Colonic mucosa (tissue), 4 donors: Measurements from ENCODE around the gene CAMK1D. TPM values are rescaled to one million over a fixed set of nuclear protein-coding genes. Genes with fewer than 3 reads are reported as not detected.

Experiments
- DNase-seq: peaks from one replicate; pipeline ENCODE4 v3.0.0-alpha.2; 2020
- H3K27ac ChIP-seq: fragments of 200-600 bp; one replicate; pipeline ENCODE4 v1.8.0; 2021
- H3K27me3 ChIP-seq: fragments of 200-600 bp; one replicate; pipeline ENCODE4 v1.8.0; 2021
- H3K36me3 ChIP-seq: fragments of 200-600 bp; one replicate; pipeline ENCODE4 v1.8.0; 2021
- H3K4me1 ChIP-seq: fragments of 200-600 bp; one replicate; pipeline ENCODE4 v1.8.0; 2021; ENCODE audit warnings: mild to moderate bottlenecking
- H3K4me3 ChIP-seq: fragments of 200-600 bp; one replicate; pipeline ENCODE4 v1.8.0; 2021
- H3K9ac ChIP-seq, 2 donors: one replicate each; pipeline ENCODE4 v1.7.0; 2013; ENCODE audit warnings: control low read depth in 2 of 2, low read depth in 2 of 2, low read length in 2 of 2
- H3K9me3 ChIP-seq: fragments of 200-600 bp; one replicate; pipeline ENCODE4 v1.8.0; 2021
- intact Hi-C: fragments of 100-400 bp; cut with DNase I; formaldehyde crosslinking; loops from one replicate; pipeline ENCODE4 v1.14.1; 2022
- total RNA-seq, 2 donors: library from RNA; stranded (reverse); fragmentation: NEBNext Ultra II Directional in 1 of 2; extraction: Animal tissue kit (Norgen Biotek cat#: 25700) in 1 of 2; gene quantifications; one replicate each; pipeline ENCODE4 v1.2.1, GENCODE V29; 2021
- TF ChIP-seq, protein P1 (sequence below): fragments of 200-600 bp; IDR thresholded peaks from one replicate; pipeline ENCODE4 v1.8.0; 2022; ENCODE audit warnings: antibody characterized with exemption, mild to moderate bottlenecking
- donor health status: healthy.
- donor health status: DM: no; HTN: no; CAD: no.
- donor health status: DM: no; HTN: no; CAD: no.

CAMK1D gene
- total RNA-seq, 2 donors from 2014 or later: 21.3 to 29.7 TPM

DNA sequence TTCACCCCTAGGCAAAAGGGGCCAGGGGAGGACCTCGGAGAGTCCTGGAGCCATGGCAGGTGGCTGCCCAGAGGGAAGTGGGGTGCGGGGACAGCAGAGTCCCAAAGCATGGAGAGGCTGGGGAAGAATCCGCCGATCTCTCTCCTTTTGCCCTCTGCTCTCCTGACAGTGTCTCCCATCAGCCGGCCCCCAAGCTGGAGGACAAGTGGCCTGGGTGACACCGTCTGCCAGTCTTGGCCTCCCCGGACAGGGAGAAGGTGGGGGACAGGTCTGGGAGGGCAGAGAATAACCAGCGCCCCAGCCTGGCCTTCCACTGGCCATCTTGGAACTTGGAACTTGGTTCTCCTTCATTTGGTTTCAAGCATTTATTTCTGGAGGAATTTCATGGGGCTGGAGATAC lies 77.9 kb downstream of the CAMK1D start:
- Histone ChIP-seq H3K4me3 (no peak overlapping the region), H3K4me1 (no peaks in the 10 kb centered on the region), H3K27me3 (no peaks in the 10 kb centered on the region), H3K27ac (no peak overlapping the region), H3K36me3 (no peaks in the 10 kb centered on the region), H3K9ac (no peak overlapping the region), H3K9me3 (no peaks in the 10 kb centered on the region)
- no peak for DNase-seq
- TF ChIP-seq, protein P1, sequence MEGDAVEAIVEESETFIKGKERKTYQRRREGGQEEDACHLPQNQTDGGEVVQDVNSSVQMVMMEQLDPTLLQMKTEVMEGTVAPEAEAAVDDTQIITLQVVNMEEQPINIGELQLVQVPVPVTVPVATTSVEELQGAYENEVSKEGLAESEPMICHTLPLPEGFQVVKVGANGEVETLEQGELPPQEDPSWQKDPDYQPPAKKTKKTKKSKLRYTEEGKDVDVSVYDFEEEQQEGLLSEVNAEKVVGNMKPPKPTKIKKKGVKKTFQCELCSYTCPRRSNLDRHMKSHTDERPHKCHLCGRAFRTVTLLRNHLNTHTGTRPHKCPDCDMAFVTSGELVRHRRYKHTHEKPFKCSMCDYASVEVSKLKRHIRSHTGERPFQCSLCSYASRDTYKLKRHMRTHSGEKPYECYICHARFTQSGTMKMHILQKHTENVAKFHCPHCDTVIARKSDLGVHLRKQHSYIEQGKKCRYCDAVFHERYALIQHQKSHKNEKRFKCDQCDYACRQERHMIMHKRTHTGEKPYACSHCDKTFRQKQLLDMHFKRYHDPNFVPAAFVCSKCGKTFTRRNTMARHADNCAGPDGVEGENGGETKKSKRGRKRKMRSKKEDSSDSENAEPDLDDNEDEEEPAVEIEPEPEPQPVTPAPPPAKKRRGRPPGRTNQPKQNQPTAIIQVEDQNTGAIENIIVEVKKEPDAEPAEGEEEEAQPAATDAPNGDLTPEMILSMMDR: no peak
- intact Hi-C loops: no loop called here

DNA sequence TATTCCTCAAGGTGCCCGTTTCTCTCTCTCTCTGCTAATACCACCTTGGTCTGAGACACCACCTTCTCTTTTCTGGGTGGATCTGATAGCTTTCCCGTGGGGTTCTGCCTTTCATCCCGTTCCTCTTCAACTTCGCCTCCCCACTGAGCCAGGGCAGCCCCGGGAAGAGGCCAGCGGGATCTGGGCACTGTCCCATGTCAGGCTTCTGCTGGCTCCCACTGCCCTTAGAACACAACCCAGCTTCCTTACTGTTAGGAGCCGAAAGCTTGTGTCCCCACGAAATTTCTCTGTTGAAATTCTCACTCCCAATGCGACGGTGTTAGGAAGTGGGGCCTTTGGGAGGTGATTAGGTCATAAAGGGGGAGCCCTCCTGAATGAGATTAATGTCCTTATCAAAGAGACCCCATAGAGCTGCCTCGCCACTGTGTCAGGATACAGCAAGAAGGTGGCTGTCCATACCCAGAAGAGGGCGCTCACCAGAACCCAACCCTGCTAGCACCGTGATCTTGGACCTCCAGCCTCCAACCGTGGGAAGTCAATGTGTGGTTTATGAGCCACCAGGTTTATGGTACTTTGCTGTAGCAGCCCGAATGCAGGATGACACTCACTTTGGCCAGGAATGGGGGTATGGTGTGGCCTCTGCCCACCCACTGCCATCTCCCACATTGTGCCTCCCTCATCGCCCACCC lies 79.2 kb downstream of the CAMK1D start:
- Histone ChIP-seq H3K4me1 (peaks cover 5% of the 10 kb centered on the region), H3K9ac (no peak overlapping the region), H3K27ac (no peak overlapping the region), H3K4me3 (no peak overlapping the region), H3K36me3 (no peaks in the 10 kb centered on the region), H3K9me3 (no peaks in the 10 kb centered on the region), H3K27me3 (no peaks in the 10 kb centered on the region)
- TF ChIP-seq, protein P1: no peak
- intact Hi-C loops: no loop called here
- DNase-seq: no peak

DNA sequence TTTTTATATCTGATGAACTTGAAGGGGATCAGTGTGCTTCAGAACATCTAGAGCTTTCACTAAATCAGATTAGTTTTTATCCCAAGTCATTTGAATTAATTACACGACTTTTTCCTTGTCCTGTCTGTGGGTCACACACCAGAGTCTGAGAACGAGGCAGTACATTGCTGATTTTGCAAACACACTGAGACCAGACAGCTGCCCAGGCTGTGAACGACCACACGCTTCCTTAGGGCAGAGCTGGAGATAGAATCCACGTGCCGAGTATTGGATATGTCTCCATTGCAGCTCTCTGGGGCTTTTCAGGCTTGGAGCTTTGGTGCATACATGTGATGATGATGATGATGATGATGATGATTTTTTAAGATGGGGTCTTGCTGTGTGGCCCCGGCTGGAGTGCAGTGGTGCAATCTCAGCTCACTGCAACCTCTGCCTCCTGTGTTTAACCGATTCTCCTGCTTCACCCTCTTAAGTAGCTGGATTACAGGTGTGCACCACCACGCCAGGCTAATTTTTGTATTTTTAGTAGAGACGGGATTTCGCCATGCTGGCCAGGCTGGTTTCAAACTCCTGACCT lies 81.1 kb downstream of the CAMK1D start:
- H3K9ac ChIP-seq: no peak overlapping the region
- TF ChIP-seq, protein P1: no peak
- H3K4me3 ChIP-seq: no peak overlapping the region
- no peaks in the 10 kb centered on the region for H3K27me3 ChIP-seq
- H3K4me1 ChIP-seq: peaks cover 7% of the 10 kb centered on the region
- DNase-seq: no peak
- H3K27ac ChIP-seq: no peak overlapping the region
- intact Hi-C loops: loop anchor here (10.0 kb wide), 1 partner anchor 76 kb away; no protein-coding TSS in a partner anchor
- no peaks in the 10 kb centered on the region for H3K36me3 ChIP-seq
- H3K9me3 ChIP-seq: no peaks in the 10 kb centered on the region

DNA sequence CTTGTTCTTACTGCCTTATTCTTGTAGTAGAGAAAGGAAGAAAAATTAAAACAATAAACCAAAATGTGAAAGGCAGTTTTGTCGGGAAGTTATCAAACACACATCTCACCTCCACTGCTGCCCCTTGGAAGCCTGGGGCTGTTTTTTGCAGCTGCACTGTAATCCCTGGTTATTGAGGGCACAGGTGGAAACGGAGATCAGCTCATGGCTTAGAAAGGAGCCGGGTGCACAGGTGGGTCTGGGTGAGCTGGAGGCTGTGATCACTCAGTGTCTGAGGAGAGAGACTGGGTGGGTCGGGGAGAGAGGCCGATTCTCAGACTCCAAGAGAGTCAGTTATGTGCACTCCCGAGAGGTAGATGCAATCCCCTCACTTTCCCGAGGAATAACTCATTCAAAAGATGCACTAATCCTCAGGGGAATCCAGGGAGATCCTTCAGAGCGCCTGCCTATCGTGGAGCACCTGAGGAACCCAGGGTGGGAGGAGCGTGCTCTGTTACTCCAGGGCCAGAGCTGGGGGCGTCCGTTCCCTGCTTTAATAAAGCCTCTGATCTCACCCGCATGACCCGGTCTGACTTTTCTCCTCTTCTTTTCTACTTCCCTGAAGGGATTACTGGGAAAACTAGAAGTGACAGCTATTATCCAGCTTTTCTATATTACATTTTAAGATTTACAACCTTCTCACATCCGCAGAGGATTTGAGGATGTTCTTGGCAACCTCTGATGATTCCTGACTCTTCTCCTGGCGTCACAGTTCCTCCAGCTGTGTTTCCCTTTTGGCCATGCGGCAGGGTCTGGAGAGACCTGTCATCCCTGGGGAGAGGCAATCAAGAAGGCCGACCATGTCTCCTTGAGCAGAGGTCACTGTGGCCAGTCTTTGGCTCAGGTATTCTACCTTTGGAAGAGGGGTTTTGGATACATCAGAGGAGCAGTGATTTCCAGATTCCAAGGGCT lies 82.1 kb downstream of the CAMK1D start:
- Histone ChIP-seq H3K27me3 (no peaks in the 10 kb centered on the region), H3K4me1 (peaks cover 7% of the 10 kb centered on the region), H3K36me3 (no peaks in the 10 kb centered on the region), H3K9me3 (no peaks in the 10 kb centered on the region), H3K4me3 (no peak overlapping the region), H3K27ac (no peak overlapping the region), H3K9ac (peak overlapping the region in 1 of 2 donors; percentile 18)
- TF ChIP-seq, protein P1: no peak
- no peak for DNase-seq
- intact Hi-C loops: loop anchor here (10.0 kb wide), 1 partner anchor 77 kb away; no protein-coding TSS in a partner anchor
